Loucy (cell line): ENCODE data around the gene SUDS3.

ENCODE experiments used
- CTCF ChIP-seq: fragments of 200-600 bp; sonication (generic); conservative IDR thresholded peaks from 2 replicates; pipeline ENCODE4 v1.5.1; 2014; ENCODE audit warnings: mild to moderate bottlenecking, antibody characterized with exemption, low read length
- EZH2phosphoT487 ChIP-seq: fragments of 200-600 bp; IDR thresholded peaks from 2 replicates; pipeline ENCODE4 v1.6.1; 2018; ENCODE audit warnings: antibody characterized with exemption, mild to moderate bottlenecking, moderate library complexity, borderline replicate concordance

GRCh38 chr12:118398524-118398923, 22.2 kb downstream of the SUDS3 start:
- no peak for TF ChIP-seq CTCF
- TF ChIP-seq EZH2phosphoT487 = no peak
